GM21619 (cell line): ENCODE measurements around the gene PRICKLE2.

Experiments used
- ATAC-seq: cut with Tn5 transposase; IDR thresholded peaks from one replicate; pipeline ENCODE4 v1.9.1; 2021; ENCODE audit not compliant: unreplicated experiment

The PRICKLE2 gene, protein sequence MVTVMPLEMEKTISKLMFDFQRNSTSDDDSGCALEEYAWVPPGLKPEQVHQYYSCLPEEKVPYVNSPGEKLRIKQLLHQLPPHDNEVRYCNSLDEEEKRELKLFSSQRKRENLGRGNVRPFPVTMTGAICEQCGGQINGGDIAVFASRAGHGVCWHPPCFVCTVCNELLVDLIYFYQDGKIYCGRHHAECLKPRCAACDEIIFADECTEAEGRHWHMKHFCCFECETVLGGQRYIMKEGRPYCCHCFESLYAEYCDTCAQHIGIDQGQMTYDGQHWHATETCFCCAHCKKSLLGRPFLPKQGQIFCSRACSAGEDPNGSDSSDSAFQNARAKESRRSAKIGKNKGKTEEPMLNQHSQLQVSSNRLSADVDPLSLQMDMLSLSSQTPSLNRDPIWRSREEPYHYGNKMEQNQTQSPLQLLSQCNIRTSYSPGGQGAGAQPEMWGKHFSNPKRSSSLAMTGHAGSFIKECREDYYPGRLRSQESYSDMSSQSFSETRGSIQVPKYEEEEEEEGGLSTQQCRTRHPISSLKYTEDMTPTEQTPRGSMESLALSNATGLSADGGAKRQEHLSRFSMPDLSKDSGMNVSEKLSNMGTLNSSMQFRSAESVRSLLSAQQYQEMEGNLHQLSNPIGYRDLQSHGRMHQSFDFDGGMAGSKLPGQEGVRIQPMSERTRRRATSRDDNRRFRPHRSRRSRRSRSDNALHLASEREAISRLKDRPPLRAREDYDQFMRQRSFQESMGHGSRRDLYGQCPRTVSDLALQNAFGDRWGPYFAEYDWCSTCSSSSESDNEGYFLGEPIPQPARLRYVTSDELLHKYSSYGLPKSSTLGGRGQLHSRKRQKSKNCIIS

DNA sequence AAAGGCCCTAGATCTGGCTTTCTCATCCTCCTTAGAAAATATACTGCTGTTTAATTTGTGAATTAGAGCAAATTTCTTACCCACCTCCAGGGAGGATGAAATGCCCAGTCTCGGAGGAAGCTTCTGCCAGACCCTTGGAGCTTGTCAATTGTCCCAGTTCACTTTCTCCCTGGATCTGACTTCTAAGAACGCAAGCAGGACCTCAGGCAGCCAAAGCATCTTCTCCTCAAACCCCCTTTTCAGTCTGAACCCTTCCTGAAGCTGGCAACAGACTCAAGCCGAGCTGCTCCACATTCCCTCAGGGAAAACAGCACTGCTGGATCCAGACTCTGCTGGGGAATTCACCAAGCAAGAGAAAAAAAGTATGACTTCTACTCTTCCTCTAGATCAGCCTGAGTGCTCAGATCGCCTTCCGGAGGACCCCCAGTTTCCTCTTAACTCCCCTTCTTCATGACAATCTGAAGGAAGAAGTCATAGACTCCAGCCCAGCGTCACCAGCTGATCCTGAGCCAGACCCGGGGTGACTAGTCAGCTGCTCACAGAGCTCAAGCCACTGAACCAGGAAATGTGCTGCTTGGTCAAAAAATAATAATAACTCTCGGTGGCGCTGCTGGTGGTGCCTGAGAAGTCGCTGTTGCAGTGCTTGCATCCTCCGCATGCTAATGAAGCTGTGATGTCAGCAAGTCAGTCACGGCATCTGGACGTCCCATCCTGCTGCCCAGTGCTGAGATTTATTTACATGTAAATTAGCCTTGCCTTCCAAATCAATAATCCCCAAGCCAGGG lies at the start of gene PRICKLE2:
Gene PRICKLE2, minus strand, starts transcription at position 641 of the 785 bp plus-strand sequence. CDS start 26,539 bp downstream, outside the sequence.
- peak; percentile 95 for ATAC-seq

DNA sequence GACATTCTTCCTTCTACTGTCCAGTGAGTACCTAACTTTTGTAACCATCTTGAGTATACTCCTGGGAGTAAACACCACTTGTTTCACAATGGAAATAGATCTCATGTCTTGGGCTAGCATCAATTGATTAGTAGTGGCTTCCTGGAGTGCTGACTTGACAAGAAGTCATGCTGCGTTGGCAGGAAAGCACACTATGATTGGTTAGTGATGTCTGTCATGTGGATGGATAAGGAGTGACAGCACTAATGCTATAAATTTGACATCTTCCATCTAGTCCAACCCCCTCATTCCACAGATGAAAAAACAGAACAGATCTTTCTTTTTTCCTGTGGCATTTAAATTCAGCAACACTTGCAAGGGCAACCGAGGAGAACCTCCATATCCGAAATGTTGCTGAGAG lies 47.6 kb upstream of the PRICKLE2 start:
- no peak for ATAC-seq

DNA sequence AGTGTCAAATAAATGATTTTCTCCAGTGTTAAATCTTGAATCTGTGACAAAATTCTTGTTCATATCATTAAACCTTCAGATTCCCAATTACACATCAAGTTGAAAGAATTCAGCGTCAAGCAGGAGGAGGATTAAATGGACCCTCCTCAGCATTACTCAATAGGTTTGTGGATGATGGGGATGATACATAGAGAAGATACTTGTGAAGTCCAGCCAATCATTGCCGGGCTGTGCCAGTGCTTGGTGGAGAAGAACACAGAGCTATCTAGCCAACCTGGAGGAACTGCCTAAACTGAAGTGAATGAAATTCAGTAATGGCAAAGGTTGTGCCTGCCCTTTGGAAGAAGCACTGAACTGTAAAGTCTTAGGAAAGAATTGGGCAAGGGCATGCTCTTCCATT lies 47.0 kb upstream of the PRICKLE2 start:
- ATAC-seq, result no peak

DNA sequence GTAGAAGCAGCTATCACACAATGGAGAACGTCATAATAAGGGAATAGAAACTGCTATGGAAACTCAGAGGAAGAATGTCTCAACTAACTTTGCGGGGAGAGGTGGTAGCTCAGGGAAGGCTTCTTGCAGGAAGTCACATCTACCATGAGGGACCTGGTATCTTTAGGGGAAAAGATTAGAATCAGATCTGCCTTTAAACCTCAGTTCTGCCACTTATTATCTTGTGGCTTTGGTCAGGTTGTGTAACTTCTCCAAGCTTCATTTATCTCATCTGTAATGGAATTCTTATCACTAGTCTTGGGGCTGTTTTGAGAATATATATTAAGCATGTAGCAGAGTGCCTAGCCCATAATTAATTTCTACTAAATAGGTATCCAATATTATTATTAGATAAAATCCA lies 46.4 kb upstream of the PRICKLE2 start:
- ATAC-seq, result no peak

DNA sequence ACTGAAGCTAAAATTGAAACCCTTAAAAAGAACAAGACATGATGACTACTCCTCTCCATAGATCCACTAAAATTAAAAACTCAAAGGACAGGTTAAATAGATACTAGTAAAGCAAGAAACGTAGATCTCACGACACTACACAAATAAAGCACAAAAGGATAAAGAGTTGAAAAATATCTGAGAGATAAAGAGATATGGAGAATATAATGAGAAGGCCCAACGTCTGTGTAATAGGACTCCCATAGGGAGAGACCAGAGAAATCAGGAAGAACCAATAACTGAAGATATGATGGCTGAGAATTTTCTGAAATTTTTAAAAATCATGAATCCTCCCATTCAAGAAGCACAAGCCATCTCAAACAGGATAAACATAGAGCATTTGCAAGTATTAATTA lies 45.6 kb upstream of the PRICKLE2 start:
- ATAC-seq, result no peak

DNA sequence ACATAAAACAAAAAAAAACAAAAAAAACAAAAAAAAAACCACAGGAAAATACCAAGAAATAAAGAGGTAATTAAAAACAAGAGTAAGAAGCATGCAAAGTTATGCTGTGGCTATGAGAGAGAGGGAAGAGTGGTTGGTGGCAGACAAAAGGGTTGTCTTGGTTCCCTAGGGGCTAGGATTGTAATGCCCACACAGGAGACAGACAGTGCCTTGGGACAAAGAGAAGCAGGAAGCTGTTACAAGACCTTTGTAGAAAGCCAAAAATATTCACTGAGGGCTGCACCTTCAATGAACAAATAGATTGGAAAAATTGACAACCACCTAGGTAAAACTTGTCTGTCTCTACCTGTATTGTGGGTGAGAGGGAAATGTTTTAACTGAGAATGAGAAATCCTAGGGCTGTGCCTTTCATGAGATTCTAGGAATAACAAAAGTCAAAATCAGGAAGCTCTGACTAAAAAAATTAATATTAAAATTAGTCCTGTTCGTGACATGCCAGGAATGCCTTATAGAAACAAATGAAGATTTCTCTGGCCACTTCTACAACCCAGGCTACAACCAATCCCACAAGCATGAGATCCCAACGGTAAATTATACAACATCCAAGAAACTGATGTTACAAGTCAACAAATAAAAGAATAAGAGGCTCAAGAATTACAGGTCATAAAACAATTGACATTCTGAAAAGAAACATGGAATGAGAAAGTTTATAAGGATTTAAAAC lies 45.0 kb upstream of the PRICKLE2 start:
- ATAC-seq, result no peak

DNA sequence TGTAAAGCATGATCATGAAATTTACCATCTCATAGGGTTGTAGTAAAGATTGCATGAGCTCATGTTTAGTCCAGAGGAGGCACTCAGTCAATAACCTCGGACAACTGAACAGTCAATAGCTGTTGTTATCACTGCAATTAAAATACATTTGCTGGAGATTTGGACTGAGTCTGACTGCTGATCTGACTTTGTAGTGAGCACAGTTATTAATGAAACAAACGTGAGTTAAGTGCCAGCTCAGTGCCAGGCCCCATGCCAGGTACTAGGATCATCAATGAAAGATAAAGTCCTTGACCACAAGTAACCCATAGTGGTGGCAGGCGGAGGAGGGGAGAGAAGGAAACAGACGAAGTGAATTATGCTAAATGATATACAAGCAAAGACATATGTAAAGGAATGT lies 43.7 kb upstream of the PRICKLE2 start:
- no peak for ATAC-seq

DNA sequence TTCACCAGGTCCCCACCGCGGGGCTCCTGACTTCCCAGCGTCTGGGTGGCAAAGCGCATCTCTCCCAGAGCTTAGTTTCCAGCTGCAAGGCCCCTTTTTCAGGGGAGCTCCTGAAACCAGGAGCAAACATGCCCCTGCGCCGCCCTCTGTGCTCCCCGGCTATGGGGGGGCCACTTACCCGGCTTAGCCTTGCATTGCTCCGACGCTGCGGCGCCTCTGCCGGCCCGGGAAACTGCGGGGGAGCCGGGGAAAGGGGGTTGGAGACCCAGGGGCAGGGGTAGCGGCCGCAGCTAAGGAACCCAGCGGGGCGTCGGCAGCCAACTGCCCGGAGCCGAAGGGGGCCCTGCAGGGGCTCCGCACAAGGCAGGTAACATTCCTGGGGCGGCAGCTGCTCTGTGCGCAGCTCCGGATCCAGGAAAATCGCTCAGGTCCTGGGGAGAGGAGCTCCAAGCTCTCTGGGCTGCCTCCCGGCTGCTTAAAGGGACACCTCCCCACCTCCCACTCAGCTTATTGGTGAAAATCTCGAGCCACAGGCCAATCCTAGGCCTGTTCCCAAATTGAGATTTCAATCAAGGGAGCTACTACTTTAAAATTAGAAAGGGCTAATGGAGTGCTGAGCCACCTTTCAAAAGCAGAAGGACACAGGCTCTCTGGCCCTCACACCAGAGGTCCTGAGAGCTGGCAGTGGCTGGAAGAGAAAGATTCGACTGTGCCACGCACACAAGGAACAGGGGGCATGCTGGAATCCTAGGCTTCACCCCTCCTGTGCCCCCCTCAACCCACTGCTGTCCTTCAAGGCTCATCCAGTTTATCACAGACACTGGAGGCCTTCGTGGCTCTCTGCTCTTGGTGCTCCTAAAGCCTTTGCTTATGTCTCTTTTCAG lies 42.7 kb upstream of the PRICKLE2 start:
- ATAC-seq, result no peak

DNA sequence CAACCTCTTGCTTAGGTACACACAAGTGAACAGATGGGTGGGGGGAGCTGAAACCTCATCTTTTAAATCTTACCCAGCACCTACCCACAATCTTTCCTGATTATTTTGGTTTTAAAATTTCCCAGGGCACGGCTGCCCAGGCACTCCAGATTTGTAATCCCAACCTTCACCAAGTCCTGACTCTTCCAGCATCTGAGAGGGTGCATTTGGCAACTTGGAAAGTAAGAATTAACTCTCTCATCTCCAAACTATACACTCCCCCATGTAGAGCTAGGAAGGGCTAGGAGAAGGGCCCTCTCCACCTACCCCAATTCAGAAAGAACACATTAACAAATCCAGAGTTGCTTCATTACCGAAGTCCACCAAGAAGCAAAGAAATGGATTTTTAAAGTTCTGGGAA lies 41.7 kb upstream of the PRICKLE2 start:
- ATAC-seq, result no peak

DNA sequence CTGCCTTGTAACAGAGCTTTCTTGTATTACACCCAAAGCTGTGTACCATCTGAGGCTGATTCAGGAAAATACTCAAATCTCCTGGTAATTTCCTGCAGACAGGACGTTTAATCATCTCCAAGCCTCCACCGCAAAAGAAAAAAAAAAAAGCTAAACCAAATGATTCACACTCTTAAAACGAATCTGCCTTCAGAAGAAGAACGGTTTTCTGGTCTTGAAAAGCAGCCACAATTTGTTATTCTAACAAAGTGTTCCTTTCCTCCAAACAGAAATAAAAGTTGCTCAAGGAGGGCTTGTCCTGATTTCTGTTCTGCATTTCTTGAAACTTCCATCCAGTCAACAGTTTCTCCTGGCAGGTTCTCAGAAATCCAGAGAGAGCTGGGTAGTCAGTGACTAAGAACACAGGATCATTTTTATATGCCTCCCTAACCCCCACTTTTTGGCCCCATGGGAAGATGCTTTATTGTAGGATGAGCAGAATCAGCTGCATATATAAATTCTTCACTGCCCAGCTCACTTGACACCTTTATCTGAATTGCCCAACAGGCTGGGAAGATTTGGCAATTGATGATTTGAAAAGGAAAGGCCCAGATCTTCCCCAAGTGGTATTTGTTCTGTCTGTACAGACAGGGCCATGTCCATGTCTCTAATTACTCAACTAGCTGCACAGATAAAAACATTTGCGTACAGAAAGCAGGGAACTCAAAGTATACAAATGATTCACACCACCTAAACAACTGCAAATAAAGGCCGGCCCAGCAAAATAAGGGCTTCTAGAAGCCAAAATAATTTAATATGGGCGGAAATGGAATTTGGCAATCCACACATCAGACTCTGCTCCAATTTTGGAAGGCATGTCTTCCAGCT lies 41.0 kb upstream of the PRICKLE2 start:
- no peak for ATAC-seq

DNA sequence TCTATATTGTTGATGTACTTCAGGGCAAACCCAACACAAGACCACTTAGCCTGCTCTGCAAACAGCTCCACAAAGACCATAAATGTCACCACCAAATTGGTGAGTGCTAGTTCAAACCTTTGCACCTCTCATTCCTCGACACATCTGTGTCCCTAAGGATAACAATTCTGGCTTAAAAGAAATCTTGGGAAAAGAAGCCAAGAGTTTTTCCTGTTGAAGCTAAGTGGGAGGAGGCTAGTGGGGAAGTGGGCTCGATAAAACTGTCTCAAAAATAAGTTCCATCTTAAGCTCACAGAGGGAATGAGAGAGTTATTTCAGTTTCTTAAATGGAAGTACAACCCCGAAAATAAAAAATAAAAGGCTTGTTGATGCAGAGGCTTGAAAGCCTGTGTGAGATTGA lies 40.4 kb upstream of the PRICKLE2 start:
- ATAC-seq, result no peak

DNA sequence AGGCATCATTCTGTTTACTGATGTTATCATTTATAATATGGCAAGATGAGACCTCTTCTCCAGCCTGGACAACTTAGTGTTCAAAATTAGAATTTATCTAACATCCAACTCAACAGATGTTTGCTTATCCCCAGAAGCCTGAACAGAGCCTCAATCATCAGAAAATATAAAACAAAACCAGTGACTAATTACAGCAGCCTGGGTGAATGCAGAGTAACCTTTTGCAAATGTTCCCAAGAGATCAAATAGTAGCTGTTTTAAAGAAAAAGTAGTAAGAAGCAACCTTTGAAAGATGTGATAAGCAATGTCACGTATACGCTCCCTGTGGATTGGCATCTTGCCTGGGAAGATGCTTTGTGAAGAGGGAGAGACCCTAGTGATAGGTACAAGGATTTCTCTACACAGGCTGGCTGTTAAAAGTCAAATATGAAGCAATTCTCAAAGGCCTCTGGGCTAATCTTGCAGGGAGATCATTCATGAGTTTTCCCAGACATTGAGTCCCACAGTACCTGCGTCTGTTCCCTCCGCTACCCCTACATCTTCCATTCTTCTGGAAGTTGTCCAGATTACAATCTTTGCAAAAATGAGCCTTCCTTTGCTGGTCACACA lies 39.3 kb upstream of the PRICKLE2 start:
- ATAC-seq, result no peak

DNA sequence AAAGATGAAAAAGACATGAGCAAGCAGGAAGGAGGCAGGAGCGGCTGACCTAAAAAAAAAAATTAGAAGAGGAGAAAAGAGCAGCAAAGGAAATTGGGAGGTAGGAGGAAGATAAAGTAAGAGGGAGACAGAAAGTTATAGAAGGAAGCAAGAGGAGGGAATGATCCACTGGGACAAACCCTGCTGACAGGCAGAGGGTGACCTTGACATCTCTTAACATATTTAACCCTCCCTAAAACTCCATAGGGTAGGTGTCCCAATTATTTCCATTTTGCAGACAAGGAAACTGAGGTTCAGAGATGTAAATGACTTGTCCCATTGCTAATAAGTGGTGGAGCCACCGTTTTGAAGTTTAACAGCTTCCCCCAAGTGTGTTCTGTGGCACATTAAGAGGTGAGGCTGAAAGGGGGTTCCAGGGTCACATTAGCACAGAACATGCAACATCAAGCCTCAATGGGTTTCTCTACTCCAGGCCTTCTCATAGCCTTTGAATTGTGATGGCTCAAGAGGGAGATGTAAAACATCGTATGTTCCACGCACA lies 37.4 kb upstream of the PRICKLE2 start:
- no peak for ATAC-seq

DNA sequence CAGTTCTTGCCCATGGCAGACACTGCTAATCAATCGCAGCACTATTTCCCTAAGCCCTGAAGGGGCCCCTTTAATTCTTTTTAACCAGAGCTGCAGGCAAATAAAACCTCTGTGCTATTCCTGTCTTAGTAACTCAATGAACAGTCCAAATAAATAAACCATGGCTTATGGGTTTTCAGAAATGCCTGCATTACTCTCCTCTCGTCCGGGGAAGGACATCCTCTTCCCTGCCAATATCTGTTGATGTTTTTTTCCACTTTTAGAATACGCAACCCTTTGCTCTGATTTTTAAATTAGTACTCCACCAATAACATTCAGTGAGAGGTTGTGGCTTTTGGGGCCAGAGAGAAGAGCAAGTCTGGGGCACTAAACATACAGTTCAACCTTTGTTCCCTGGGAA lies 35.2 kb upstream of the PRICKLE2 start:
- ATAC-seq, result no peak

DNA sequence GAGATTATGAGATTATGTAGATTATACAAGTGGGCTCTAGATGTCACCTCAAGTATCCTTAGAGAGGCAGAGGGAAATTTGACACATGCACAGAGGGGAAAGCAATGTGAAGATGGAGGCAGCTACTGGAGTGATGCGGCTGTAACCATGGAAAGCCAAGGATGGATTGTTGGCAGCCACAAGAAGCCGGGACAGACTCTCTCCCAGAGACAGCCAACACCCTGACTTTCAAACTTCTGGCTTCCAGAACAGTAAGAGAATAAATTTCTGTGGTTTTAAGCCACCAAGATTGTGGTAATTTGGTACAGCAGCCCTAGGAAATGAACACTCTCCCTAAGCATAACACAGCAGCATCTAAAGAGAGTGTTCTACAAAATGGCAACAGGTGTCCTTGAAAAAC lies 34.4 kb upstream of the PRICKLE2 start:
- ATAC-seq, result no peak

DNA sequence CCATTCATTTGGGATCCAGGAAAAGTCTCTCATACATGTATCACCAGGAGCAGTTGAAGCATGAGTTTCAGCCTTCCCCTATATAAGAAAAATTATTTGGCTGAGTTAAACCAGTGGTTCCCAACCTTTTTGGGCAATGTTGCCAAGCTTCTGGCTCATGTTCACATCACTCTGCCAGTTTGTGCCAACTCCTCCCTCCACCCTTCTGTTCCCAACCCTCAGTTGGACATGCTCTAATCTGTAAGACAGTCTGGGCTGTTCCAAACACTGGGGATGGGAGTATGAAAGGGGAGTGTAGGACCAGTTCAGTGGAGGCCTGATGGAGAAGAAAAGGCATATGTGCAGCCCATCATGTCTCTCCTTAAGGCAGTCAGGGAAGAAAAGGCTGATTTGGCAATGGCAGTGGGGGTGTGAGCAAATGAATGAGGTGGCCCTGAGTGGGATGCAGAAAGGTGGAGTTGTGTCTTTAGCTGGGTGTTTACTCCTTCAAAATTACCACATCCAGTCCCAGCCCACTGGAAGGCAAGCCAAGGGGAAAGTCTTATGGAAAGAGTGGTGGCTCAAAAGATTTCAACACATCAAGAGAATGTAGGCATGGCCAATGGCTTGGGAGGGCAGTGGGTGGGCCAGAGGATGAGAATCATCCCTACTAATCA lies 32.0 kb upstream of the PRICKLE2 start:
- no peak for ATAC-seq

DNA sequence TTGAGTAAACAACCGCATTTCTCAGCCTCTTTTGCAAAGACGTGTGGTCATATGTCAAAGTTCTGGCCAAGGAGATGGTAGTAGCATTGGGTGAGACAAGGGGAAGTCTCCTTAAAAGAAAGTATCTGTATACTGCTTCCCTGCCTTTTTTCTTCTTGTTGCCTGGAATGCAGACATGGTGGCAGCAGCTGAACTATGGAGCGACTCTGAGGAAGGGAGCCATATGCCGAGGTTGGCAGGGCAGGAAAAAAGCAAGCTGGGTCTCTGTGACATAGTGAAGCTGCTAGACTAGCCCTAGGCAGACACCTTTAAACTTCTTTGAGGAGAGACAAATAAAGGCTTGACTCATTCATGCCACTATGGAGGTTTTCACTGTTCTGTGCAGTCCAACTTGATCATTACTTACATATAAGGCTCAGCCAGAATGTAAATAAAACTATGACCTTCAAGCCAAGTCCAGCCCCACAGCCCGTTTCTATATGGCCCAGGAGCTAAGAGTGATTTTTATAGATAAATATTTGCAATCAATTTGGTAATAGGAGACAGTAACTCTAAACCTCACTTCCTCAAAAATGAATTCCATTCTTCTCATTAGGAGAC lies 30.6 kb upstream of the PRICKLE2 start:
- no peak for ATAC-seq
